Occipital lobe (tissue), 2 donors: Measurements from ENCODE around the gene SORCS2. TPM values are rescaled to one million over a fixed set of nuclear protein-coding genes. Genes with fewer than 3 reads are reported as not detected.

Experiments used
- DNase-seq: peaks from one replicate; lab custom pipeline; 2025; lab: John Stamatoyannopoulos, UW
- total RNA-seq: library from RNA; depleted of rRNA; stranded (reverse); fragments of >200 nt; gene quantifications from one replicate; pipeline ENCODE4 v1.2.3, GENCODE V29; 2014

Gene SORCS2
- total RNA-seq, 1 donor from 2014 or later, result 4.1 TPM

GRCh38 chr4:7466904-7467303 lies 274.6 kb downstream of the SORCS2 start:
- DNase-seq, result peak; percentile 44

DNA sequence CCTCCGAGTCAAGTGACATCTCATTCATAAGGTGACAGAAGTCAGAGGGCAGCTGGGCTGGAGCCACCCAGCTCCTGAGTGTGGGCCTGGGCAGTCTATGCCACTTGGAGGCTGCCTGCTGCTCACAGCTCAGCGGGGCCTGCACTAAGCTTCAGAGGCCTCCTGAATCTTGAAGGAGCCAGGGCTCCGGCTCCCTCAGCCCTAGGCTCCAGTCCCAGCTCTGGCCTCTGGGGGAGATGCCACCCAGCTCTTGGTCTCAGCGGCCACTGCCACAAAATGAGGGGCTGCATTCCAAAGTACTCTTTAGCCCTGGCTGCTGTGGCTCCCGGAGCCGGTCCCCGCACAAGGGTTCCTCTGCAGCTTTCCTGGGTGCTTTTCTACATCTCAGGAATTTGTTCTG lies 275.1 kb downstream of the SORCS2 start:
- no peak for DNase-seq

GRCh38 chr4:7469023-7469422 lies 276.7 kb downstream of the SORCS2 start:
- no peak for DNase-seq

- DNase-seq, result no peak
Observed at GRCh38 chr4:7470111-7470510, 277.8 kb downstream of the SORCS2 start.

GRCh38 chr4:7470522-7471128 lies 278.3 kb downstream of the SORCS2 start:
- DNase-seq, result no peak

DNA sequence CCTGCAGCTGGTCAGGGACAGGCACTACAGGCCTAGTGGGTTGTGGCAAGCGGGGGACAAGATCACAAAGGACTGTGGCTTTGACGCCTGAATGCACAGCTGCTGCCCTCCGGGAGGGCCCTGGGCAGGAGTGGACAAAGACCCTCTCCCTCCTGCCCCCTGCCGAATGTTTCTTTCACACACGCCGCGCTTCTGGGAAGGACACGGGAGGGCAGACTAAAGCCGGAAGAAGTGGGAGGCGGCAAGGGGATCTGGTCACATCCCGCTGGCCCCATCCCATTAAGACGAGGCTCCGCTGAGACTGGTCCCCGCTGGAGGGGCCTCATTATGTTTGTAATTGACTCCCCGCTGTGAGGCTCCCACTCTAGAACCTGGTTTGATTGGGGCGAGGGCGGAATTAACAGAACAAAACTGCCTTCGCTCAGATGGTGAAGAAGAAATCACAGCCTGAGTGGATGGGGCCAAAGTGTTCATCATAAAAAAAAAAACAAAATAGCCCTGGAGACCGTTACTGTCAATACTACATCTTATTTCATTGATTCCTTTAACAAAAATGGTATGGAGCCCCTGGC lies 280.2 kb downstream of the SORCS2 start:
- no peak for DNase-seq

GRCh38 chr4:7473081-7473480 lies 280.7 kb downstream of the SORCS2 start:
- DNase-seq, result no peak

- DNase-seq, result no peak
Observed at GRCh38 chr4:7474320-7474719, 282.0 kb downstream of the SORCS2 start.

DNA sequence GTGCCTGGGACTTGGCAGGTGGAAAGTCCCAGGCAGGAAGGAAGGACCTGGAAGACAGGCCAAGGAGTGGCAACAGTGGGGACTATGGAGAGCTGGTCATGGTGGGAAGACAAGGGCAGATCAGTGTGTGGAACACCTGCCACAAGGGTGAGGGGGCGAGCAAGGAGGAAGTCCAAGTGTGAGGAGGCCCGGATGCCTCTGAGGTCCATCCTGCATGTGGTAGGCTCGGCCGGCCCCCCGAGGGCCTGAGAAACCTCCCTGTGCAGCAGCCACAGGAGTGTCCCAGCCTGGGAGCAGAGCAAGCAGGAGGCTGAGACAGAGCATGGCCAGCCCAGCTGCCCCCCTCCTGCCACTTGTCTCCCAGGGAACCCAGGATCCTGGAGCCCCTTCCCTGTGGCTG lies 282.9 kb downstream of the SORCS2 start:
- DNase-seq, result no peak

DNA sequence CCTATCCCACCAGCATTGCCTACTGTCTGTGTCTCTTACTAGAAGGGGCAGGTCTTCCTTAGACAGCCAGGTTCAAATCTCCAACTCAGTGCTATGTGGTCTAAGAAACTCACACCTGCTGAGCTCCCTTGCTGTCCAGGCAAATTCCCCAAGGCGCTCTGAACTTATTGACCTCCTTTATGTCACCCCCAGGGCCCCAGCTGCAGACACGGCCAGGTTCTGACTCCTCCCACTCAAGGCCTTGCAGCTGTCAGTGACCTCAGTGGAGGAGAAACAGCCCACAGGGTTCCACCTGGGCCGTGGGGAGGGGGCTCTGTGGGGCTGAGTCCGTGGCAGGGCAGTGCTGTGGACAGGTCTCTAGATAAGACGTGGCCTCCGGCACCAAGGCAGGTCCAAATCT lies 284.5 kb downstream of the SORCS2 start:
- DNase-seq, result no peak

DNA sequence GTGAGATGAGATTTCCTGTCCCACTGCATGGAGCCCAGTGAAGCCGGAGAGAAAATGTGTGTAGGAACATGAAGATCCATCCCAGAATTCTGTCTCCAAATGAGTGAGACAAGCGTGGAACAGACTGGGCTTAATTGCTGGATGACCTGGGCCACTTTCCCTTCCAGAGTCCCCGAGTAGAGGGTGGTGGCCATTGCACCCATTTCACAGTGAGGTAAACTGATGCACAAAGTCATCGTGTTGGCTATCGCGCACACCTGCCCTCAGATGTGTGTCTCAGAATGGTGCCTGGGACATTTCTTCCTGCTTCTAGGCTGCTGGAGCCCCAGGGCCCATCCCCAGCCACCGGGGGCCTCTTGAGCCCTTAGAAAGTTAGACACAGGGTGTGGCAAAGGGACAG lies 285.4 kb downstream of the SORCS2 start:
- no peak for DNase-seq

GRCh38 chr4:7478665-7479064 lies 286.3 kb downstream of the SORCS2 start:
- DNase-seq, result no peak

DNA sequence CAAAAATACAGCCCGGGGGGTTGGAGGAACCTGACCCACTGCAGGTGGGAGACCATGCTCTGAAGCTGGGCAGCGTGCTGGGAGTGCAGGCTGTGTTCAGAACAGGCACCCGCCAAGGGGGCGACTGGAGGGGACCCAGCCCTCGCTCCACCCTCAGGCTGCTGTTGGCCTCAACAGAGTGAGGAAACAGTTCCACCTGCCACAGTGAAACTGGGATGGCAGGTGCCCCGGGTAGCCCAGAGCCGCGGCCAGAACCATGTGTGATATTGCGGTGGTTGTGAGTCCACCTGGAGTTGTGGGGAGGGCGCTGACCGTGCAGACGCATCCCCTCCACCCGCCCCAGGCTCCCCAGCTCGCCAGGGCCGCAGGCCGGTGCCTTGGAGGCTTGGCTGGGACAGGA lies 288.1 kb downstream of the SORCS2 start:
- no peak for DNase-seq

DNA sequence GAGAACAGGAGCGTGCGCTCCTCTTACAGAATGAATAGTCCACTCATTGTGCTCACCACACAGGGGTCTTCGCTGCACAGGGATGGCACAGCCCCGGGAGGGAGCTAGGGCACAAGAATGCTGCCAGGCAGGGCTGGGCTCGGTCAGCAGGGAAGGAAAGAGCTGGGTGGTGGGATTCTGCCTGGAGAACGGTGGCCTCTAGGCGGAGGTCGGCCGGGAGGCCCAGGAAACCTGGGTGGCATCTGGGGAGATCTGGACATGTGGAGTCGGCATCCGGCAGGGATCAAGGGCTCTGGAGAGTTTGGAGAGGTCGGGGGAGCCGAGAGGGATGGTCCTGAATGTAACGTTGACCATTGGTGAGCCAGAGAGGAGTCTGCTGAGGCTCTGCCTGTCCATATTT lies 288.9 kb downstream of the SORCS2 start:
- no peak for DNase-seq

GRCh38 chr4:7485096-7485495 lies 292.8 kb downstream of the SORCS2 start:
- no peak for DNase-seq

DNA sequence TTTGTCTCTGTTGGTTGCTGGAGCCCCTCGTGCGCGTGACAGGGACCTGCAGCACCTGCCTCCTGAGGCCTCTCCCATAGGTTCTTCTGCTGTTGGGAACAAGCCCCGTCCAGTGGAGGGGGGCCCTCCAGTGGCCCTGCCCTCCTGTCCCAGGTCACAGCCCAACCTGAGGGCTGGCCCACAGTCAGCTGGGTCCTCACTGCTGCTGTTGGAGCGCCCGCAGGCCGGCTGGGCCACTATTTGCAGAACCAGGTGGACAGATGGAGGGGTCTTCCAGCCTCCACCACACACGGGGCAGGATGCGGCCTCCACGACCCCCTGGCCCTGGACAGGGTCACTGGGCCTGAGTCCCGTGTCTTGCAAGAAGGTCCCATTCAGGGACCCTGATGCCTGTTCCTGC lies 293.8 kb downstream of the SORCS2 start:
- no peak for DNase-seq

GRCh38 chr4:7487502-7487901 lies 295.2 kb downstream of the SORCS2 start:
- DNase-seq, result no peak

- DNase-seq, result no peak
Observed at GRCh38 chr4:7487998-7488671, 295.8 kb downstream of the SORCS2 start.

- DNase-seq, result no peak
Observed at GRCh38 chr4:7491915-7492314, 299.6 kb downstream of the SORCS2 start.

DNA sequence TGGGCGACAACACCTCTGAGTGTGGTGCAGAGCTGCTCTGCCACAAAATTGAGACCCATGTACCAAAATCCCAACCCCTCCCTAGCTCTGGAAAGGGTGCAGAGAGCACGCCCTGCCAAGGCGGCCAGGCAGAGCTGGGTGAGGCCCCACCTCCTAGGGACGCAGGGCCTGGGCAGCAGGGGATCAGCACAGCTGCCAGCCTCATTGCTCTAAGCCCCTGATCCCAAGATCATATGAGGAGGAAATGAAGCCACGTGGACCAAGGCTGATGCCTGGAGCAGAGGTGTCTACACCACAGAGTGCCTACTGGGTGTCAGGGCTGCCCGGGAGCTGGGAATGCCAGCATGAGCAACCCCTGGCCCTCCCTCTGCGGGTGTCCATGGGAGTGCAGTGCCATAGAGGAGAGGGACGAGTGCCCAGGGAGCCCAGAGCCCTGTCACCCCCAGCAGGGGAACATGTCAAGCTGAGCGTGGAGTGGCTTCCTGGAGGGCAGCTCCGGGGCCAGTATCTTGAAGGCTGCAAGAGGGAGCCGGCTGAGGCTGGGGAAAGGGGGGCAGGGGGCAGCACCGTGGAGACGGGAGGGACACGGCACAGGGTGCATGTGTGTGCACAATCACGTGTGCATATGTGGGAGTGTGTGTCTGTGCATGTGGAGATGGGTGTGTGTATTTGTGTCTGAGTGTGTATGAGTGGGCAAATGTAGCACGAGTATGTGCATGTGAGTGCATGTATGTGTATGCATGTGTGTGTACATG lies 306.3 kb downstream of the SORCS2 start:
- DNase-seq, result no peak

DNA sequence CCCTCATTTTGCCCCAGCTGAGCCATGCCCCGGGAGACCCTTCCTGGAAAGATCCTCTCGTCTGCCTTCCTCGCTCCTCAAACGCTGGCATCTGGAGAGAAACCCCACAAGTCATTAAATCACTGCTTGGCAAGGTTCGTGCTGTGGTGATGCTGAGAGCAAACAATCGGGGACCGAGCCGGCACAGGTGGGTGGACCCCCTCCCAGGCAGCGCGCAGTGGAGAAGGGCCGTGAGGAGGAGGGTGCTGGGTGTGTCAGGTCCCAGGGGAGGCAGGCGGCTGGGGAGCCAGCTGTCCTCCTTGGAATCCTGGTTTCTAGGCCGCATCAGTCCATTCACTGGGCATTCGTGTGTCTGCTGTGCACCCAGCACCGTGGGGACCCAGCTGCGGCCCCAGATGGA lies 307.3 kb downstream of the SORCS2 start:
- no peak for DNase-seq

GRCh38 chr4:7500404-7500803 lies 308.1 kb downstream of the SORCS2 start:
- DNase-seq, result no peak

DNA sequence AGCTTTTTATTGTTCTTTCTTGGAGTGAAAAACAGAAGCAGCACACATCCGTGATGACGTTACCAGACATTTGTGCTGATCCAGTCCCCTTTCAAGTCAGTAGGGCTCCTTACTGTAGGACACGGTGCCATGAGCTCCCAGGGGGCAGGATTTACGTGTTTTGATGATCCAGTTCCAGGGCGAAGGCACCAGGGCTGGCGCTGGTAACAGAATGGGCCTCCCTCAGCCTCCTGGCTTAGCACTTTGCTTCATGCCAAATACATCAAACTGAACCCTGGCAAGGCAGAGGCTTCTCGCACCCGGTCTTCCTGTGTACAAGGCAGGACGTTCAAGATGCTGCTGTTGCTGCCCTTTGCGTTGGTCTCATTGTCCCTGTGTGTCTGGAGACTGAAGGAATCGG lies 309.0 kb downstream of the SORCS2 start:
- no peak for DNase-seq
